HG03558 (cell line): Measurements from ENCODE around the gene CECR2.
"Not testable (repeated sequence)": the region's sequence is repeated elsewhere in the genome, so short reads cannot be mapped to it uniquely, and the experiment has no call there.

ENCODE experiments used
- ATAC-seq: cut with Tn5 transposase; IDR thresholded peaks from one replicate; pipeline ENCODE4 v1.9.1; 2021; ENCODE audit warnings: moderate number of reproducible peaks; ENCODE audit not compliant: unreplicated experiment; ENCODE audit errors: extremely low read depth

CECR2 gene

GRCh38 chr22:17492247-17492646, 123.0 kb downstream of the CECR2 start:
- ATAC-seq: no peak

- ATAC-seq: no peak
Observed at GRCh38 chr22:17493419-17493981, 124.2 kb downstream of the CECR2 start.

DNA sequence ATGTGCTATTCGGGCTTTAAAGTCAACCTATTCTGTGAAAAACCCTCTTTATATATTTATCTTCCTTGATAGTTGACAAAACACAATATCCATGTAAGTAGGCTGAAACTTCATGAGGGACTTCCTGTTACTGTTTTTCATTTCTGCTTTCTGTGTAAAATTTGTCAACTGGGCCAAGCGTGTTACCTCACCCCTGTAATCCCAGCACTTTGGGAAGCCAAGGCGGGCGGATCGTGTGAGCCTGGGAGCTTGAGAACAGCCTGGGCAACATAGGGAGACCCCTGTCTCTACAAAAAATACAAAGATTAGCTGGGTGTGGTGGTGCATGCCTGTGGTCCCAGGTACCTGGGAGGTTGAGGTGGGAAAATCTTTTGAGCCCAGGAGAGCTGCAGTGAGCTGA, 127.6 kb downstream of the CECR2 start:
- no peak for ATAC-seq

DNA sequence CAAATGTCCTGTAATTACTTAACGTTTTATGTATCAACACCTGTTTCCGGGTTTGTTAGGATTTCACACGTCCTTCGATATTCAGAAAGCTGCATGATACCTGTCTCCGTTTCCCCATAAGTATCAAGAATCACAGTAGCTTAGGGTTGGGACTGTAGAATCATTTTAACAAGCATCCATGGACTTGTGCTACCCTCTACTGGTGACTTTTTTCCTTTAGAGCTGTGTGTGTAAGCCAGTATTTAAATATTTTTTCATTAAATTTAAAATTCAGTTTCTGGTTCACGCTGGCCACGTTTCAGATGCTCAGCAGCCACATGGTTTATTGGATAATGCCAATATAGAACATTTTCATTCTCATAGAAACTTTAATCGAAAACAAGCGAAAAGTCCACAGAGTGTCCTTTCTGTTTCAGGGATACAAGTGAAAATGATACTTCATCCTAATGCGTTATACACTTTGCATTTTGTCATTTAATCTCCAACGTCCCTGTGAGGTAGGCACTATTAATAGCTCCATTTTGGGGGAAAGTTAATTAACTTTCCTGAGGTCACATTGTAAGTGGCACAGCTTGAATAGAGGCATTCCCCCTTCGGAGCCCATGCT, 132.5 kb downstream of the CECR2 start:
- ATAC-seq: no peak

DNA sequence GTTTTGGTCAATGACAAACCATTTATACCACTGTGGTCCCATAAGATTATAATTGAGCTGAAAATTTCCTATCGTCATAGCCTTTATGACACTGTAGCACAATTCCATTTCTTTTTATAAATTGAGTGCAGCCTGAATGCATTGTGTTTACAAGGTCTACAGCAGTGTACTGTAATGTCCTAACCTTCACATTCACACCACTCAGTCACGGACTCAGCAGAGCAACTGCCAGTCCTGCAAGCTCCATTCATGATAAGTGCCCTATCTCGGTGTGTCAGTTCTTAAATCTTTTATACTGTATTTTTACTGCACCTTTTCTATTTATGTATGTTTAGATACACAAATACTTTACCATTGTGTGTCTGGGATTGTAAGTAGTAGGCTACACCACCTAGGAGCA, 138.8 kb downstream of the CECR2 start:
- no peak for ATAC-seq

- no peak for ATAC-seq
Observed at GRCh38 chr22:17512960-17513359, 143.7 kb downstream of the CECR2 start.

DNA sequence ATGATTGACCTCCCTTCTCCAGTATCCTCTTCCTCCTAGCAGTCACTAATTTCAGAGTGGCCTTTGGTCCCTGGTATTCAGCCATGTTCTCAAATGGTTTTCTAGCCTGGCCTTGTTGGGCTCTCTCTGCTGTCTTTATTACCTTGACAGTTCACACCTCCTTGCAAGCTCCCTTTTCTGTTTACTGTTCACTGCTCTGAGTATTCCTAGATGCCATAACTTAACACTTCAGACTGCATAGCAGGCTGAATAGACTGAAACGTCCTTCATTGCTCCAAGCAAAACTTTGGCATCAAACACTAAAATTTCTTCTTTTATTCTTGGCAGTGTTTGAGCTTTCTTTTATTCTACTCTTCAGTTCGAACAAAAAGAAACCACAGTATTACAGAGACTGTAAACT, 144.4 kb downstream of the CECR2 start:
- no peak for ATAC-seq

- no peak for ATAC-seq
Observed at GRCh38 chr22:17514084-17514483, 144.8 kb downstream of the CECR2 start.

DNA sequence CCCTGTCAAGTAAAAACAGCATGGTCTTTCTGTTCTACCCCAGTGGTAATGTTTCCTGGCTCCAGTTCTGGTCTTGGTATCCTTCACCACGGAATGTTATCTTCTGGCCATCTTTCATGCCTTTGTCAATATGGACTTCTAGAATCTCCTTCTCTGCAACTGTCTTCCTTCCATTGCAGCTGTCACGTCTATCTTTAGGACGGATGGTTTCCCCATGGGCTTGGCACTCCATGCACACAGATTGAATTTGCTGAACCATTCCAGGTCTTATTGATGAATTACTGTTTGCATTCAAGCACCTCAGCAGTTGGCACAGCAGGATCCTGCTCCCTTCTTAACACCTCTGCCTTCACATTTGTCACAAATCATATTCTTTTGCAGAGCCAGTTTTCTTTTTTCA, 149.1 kb downstream of the CECR2 start:
- ATAC-seq: no peak

DNA sequence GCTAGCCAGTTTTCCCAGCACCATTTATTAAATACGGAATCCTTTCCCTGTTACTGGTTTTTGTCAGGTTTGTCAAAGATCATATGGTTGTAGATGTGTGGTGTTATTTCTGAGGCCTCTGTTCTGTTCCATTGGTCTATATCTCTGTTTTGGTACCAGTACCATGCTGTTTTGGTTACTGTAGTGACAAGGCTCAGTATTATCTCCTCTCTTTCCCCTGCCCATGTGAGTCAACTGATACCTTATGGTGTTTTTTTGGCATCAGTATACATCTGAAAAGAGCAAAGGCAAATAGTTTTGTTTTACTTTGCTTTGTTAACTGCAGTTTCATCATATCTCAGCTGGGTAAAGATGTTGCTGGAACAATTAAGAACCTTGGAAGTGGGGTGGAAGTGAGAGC, 152.7 kb downstream of the CECR2 start:
- ATAC-seq: not testable (repeated sequence)

- ATAC-seq: no peak
Observed at GRCh38 chr22:17523925-17524324, 154.7 kb downstream of the CECR2 start.

DNA sequence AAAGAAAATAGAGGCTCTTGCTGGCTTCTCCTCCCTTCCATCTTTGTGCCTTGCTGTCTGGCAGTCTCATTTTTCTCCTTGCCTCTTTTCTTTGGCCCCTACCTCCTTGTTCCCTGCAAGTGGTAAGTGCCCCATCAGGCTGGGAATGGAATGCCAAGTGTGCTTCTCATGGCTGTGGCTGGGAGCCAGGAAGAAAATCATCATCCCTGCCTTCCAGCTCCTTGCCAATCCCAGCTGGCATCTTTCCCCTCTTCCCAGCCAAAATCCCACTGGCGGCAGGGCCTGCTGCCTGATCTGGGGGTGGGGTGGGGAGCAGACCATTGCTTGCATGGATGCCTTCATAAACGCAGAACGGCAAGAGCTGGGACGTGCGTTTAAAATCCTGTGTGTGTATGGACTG, 167.0 kb downstream of the CECR2 start:
- no peak for ATAC-seq

GRCh38 chr22:17537155-17537554, 167.9 kb downstream of the CECR2 start:
- no peak for ATAC-seq

- ATAC-seq: no peak
Observed at GRCh38 chr22:17540481-17540880, 171.2 kb downstream of the CECR2 start.

DNA sequence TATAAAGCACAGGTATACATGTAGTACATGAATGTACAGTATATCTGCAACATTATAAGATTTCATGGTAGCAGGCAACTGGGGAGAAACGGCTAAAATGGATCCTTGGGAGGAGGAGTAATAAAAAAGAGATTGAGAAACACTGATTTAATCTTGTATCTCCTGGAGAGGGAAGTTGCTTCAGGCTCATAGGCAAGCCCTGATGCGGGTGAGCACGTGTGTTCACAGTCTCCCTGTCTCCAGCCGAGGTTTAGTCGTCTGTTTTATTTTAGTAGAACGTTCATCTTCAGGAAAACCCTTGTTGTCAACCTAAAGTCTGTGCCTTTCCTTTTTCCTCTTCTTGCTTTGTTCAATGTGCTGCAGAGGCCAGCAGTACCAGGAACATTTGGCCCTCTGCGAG, 172.2 kb downstream of the CECR2 start:
- no peak for ATAC-seq

- no peak for ATAC-seq
Observed at GRCh38 chr22:17542452-17542851, 173.2 kb downstream of the CECR2 start.

- no peak for ATAC-seq
Observed at GRCh38 chr22:17548010-17548755, 178.9 kb downstream of the CECR2 start.

DNA sequence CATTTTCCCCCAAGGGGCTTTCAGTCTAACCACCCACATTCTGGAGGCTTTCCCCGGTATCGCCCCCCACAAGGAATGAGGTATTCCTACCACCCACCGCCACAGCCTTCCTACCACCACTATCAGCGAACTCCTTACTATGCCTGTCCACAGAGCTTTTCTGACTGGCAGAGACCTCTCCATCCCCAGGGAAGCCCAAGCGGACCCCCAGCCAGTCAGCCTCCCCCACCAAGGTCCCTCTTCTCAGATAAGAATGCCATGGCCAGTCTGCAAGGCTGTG, 179.4 kb downstream of the CECR2 start:
- no peak for ATAC-seq

- no peak for ATAC-seq
Observed at GRCh38 chr22:17549183-17549582, 179.9 kb downstream of the CECR2 start.

DNA sequence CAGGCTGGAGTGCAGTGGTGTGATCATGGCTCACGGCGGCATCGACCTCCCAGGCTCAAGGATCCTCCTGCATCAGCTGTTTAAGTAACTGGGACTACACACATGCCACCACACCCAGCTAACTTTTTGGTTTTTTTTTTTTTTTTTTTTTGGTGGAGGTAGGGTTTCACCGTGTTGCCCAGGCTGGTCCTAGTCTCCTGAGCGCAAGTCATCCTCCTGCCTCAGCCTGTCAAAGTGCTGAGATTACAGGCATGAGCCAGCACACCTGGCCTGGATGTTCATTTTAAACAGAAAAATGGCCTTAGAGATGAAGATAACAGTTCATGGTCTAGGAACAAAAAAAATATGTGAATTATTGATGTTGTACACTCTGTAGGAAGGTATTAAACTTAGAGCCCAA, 180.4 kb downstream of the CECR2 start:
- no peak for ATAC-seq

DNA sequence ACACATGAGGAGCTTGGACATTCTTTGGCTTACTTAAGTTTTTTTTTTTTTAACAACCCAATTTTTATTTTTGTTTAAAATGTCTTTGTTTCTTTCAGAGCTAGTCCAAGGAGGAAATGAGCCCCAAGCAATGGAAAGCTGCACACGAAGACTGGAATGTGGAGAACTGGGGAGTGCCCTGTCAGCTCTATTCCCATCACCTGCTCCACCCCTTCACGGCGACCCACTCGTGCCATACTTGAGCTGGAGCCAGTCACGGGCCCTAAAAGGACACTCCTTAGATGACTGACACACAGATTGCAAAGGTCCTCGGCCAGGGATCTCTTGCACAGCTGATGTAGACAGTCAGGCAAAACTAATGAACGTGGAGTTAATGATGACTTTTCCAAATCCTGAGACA, 183.5 kb downstream of the CECR2 start:
- no peak for ATAC-seq

DNA sequence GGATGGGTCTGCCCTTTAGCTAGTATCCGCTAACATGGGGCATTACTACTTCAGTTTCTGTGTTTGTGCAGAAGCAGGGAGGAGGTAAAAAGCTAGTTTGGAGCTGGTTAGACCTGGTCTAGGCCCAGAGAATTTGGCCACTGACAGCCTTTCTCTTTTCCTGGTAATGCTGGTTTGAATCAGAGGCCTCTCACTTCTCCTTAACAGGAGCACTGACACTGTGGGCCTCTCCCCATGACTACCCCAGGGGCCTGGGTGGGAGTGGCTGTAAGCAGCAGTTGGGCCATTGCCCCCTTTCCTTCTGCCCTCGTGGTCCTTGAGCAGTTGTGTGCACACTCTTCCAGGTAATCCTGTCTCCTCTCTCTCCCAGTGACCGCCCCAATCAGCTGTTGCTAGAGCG, 185.6 kb downstream of the CECR2 start:
- ATAC-seq: no peak
